ENCODE results near the gene SUDS3. TPM values are rescaled to one million over a fixed set of nuclear protein-coding genes. Genes with fewer than 3 reads are reported as not detected.

SUDS3 gene
- total RNA-seq, 1 experiment from 2014 or later, result 50.7 TPM

DNA sequence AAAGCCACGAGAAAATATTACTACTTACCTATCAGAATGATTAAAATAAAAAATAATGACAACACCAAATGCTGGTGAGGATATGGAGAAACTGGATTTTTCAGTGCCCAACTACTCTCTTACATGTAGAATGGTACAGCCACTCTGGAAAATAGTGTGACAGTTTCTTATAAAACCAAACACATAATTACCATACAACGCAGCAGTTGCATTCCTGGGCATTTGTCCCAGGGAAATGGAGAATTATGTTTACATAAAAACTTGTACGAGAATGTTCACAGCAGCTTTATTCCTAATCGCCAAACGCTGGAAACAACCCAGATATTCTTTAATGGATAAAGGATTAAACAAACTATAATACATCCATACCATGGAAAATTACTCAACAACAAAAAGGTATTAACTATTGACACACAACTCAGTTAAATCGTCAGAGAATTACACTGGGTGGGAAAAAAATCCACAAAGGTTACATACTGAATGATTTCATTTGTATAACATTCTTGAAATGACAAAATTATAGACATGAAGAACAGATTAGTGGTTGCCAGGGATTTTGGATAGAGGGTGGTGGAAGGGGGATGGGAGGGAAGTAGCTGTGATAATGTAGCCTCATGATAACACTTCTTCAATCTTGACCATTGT lies 39.0 kb upstream of the SUDS3 start:
- CTCF ChIA-PET, result no interaction called here
- BruUV-seq (replicated peaks), result no TSS peak
- H3K4me2 ChIP-seq, result no peak overlapping the region
- H3K27me3 ChIP-seq (ENCODE audit: insufficient read depth, low read depth), result no peaks in the 10 kb centered on the region
- no peaks in the 10 kb centered on the region for H3K9me2 ChIP-seq (ENCODE audit: insufficient read depth)
- intact Hi-C loops (cut with micrococcal nuclease; ENCODE audit: unreplicated experiment), result no loop called here
- POLR2A ChIA-PET (ENCODE audit: unreplicated experiment), result no interaction called here
- peaks cover 11% of the 10 kb centered on the region for H3K4me1 ChIP-seq (replicated peaks; ENCODE audit: insufficient read depth)
- H3K9me3 ChIP-seq (ENCODE audit: insufficient read depth, low read depth), result no peaks in the 10 kb centered on the region
- no peaks in the 10 kb centered on the region for H4K20me1 ChIP-seq (ENCODE audit: insufficient read depth)
- no peaks in the 10 kb centered on the region for H3K36me3 ChIP-seq (ENCODE audit: low read depth)
- H3F3A ChIP-seq (ENCODE audit: insufficient read depth, low read depth), result no peaks in the 10 kb centered on the region; the same call in 1 of the 2 replicates
- no peak for DNase-seq
- no peaks in the 10 kb centered on the region; the same call in 1 of the 2 replicates for H3K79me2 ChIP-seq (ENCODE audit: low read depth)
- H2AFZ ChIP-seq, result no peak overlapping the region
- 0 out of 2 replicates have a peak overlapping the region, but pooled peaks have one; percentile 32 for H3K27ac ChIP-seq
- TF ChIP-seq, protein P1, sequence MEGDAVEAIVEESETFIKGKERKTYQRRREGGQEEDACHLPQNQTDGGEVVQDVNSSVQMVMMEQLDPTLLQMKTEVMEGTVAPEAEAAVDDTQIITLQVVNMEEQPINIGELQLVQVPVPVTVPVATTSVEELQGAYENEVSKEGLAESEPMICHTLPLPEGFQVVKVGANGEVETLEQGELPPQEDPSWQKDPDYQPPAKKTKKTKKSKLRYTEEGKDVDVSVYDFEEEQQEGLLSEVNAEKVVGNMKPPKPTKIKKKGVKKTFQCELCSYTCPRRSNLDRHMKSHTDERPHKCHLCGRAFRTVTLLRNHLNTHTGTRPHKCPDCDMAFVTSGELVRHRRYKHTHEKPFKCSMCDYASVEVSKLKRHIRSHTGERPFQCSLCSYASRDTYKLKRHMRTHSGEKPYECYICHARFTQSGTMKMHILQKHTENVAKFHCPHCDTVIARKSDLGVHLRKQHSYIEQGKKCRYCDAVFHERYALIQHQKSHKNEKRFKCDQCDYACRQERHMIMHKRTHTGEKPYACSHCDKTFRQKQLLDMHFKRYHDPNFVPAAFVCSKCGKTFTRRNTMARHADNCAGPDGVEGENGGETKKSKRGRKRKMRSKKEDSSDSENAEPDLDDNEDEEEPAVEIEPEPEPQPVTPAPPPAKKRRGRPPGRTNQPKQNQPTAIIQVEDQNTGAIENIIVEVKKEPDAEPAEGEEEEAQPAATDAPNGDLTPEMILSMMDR (conservative IDR thresholded peaks at IDR 0.05), result no peak
- TF ChIP-seq EZH2 (IDR thresholded peaks at IDR 0.05; ENCODE audit: low read depth), result no peak
- no peak overlapping the region for H3K4me3 ChIP-seq

DNA sequence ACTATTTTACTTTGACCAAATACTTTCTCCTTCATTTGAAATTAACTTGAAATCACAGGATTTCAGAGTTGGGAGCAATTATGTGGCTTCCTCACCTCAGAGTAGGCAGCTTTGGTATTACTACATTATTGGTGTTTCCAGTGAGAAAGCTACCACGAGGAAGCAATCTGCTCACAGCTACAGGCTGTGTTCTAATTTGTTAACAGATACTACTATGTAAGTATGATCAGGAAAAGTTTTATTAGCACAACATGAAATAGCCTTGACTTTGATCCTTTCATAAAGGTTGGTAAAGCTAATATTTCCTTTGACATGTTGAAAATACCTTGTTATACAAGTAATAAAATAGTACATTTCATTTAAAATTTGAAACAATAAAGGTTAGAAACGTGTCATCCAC lies 34.3 kb upstream of the SUDS3 start:
- BruUV-seq (replicated peaks), result no TSS peak
- no peaks in the 10 kb centered on the region for H3K27me3 ChIP-seq (ENCODE audit: insufficient read depth, low read depth)
- no peaks in the 10 kb centered on the region for H3K4me1 ChIP-seq (replicated peaks; ENCODE audit: insufficient read depth)
- no peaks in the 10 kb centered on the region for H3K36me3 ChIP-seq (ENCODE audit: low read depth)
- DNase-seq, result no peak
- no peak overlapping the region for H3K4me2 ChIP-seq
- no peak for TF ChIP-seq EZH2 (IDR thresholded peaks at IDR 0.05; ENCODE audit: low read depth)
- TF ChIP-seq, protein P1 (conservative IDR thresholded peaks at IDR 0.05), result no peak
- ChIA-PET POLR2A (ENCODE audit: unreplicated experiment) (no interaction called here), CTCF (no interaction called here)
- H3K9me2 ChIP-seq (ENCODE audit: insufficient read depth), result no peaks in the 10 kb centered on the region
- no peaks in the 10 kb centered on the region for H4K20me1 ChIP-seq (ENCODE audit: insufficient read depth)
- no peaks in the 10 kb centered on the region for H3F3A ChIP-seq (ENCODE audit: insufficient read depth, low read depth)
- intact Hi-C loops (cut with micrococcal nuclease; ENCODE audit: unreplicated experiment), result no loop called here
- H3K27ac ChIP-seq, result no peak overlapping the region
- H3K4me3 ChIP-seq, result no peak overlapping the region
- H3K79me2 ChIP-seq (ENCODE audit: low read depth), result no peaks in the 10 kb centered on the region; the same call in 1 of the 2 replicates
- H3K9me3 ChIP-seq (ENCODE audit: insufficient read depth, low read depth), result no peaks in the 10 kb centered on the region; the same call in 1 of the 2 replicates
- H2AFZ ChIP-seq, result no peak overlapping the region

DNA sequence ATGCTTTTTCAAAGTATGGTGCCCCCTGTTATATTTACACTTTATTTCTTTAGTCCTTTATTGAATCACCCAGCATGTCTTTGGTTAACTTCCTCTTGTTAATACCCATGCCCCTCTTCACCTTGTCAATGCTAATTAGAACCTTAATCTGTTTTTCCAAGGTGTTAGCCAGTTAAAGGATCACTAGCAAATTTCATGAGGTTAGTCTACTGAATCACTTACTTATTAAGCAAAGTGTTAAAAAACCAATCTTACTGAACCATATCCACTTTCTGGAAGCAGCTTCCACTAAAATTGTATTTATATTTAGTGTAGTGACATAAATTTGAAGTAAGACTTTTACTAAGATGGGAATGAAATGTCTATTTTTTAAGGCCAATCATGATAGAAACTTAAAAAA lies 31.5 kb upstream of the SUDS3 start:
- BruUV-seq (replicated peaks), result no TSS peak
- no peaks in the 10 kb centered on the region for H3K36me3 ChIP-seq (ENCODE audit: low read depth)
- CTCF ChIA-PET, result no interaction called here

More for the DNA sequence above, 31.5 kb upstream of the SUDS3 start:
- TF ChIP-seq, protein P1 (conservative IDR thresholded peaks at IDR 0.05), result no peak
- no peak for TF ChIP-seq EZH2 (IDR thresholded peaks at IDR 0.05; ENCODE audit: low read depth)
- no peak overlapping the region for H3K4me3 ChIP-seq
- H3K4me2 ChIP-seq, result no peak overlapping the region
- no peaks in the 10 kb centered on the region for H3K4me1 ChIP-seq (replicated peaks; ENCODE audit: insufficient read depth)
- intact Hi-C loops (cut with micrococcal nuclease; ENCODE audit: unreplicated experiment), result no loop called here
- no peaks in the 10 kb centered on the region for H4K20me1 ChIP-seq (ENCODE audit: insufficient read depth)
- peaks cover 5% of the 10 kb centered on the region for H3K79me2 ChIP-seq (ENCODE audit: low read depth)
- H3K9me3 ChIP-seq (ENCODE audit: insufficient read depth, low read depth), result no peaks in the 10 kb centered on the region; the same call in 1 of the 2 replicates
- H3K27me3 ChIP-seq (ENCODE audit: insufficient read depth, low read depth), result no peaks in the 10 kb centered on the region
- H3F3A ChIP-seq (ENCODE audit: insufficient read depth, low read depth), result no peaks in the 10 kb centered on the region
- H2AFZ ChIP-seq, result no peak overlapping the region
- no peak for DNase-seq
- H3K27ac ChIP-seq, result no peak overlapping the region
- no peaks in the 10 kb centered on the region for H3K9me2 ChIP-seq (ENCODE audit: insufficient read depth)
- POLR2A ChIA-PET (ENCODE audit: unreplicated experiment), result no interaction called here

Measured in PC-9 (cell line).